Testis (tissue), 2 donors: ENCODE results near the gene TUBB3.

Experiments
- POLR2A ChIP-seq: fragments of 450-650 bp; IDR thresholded peaks from one replicate; pipeline ENCODE4 v1.6.1; 2017; ENCODE audit warnings: antibody characterized with exemption, mild to moderate bottlenecking, moderate library complexity
- TF ChIP-seq, protein P1 (sequence below), 3 experiments: fragments of 450-650 bp in 2 of 3; fragments of 200-600 bp in 1 of 3; sonication (generic) in 1 of 3; IDR thresholded peaks; one replicate each; pipeline ENCODE4 v1.5.1; 2016 to 2019; ENCODE audit warnings: antibody characterized with exemption in 3 of 3, mild to moderate bottlenecking in 2 of 3, moderate library complexity in 1 of 3

DNA sequence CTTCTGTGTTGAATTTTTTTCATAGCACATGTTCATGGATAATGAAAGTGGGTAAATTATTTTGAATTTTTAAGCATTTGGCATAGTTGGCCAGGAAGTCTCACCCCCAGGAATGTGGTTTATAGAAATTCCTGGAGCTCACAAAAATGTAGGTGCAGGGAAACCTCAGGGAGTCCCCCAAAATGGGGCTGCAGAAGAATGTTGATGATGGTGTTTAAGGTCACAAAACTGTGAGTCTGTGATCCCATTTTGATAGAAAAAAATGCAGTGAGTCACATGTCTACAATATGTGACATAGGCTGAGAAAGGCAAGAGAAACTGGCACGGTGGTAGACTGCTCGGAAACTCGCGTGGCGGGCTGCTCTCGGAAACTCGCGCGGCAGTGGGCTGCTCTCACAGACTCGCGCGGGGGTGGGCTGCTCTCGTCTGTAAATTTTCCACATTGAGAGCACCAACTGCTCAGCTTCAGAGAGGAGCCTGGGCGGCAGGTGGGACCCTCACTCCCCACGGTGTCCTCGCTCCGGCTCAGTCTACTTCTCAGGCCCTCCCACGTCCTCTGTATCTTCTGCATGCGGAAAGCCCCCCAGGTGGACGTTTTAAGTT, 23.2 kb upstream of the TUBB3 start:
- no peak for TF ChIP-seq POLR2A
- TF ChIP-seq, protein P1, sequence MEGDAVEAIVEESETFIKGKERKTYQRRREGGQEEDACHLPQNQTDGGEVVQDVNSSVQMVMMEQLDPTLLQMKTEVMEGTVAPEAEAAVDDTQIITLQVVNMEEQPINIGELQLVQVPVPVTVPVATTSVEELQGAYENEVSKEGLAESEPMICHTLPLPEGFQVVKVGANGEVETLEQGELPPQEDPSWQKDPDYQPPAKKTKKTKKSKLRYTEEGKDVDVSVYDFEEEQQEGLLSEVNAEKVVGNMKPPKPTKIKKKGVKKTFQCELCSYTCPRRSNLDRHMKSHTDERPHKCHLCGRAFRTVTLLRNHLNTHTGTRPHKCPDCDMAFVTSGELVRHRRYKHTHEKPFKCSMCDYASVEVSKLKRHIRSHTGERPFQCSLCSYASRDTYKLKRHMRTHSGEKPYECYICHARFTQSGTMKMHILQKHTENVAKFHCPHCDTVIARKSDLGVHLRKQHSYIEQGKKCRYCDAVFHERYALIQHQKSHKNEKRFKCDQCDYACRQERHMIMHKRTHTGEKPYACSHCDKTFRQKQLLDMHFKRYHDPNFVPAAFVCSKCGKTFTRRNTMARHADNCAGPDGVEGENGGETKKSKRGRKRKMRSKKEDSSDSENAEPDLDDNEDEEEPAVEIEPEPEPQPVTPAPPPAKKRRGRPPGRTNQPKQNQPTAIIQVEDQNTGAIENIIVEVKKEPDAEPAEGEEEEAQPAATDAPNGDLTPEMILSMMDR (IDR thresholded peaks at IDR 0.05) = no peak
